Hippocampal formation (tissue), 2 donors: ENCODE results near the gene MRPL58.
A peak's percentile ranks its signal among the peaks of the same experiment; 100 is the strongest.
"Not testable (repeated sequence)": the region's sequence is repeated elsewhere in the genome, so short reads cannot be mapped to it uniquely, and the experiment has no call there.

ENCODE experiments used
- DNase-seq, 2 donors: peaks; one replicate each; lab custom pipeline; 2025; lab: John Stamatoyannopoulos, UW

MRPL58 gene

DNA sequence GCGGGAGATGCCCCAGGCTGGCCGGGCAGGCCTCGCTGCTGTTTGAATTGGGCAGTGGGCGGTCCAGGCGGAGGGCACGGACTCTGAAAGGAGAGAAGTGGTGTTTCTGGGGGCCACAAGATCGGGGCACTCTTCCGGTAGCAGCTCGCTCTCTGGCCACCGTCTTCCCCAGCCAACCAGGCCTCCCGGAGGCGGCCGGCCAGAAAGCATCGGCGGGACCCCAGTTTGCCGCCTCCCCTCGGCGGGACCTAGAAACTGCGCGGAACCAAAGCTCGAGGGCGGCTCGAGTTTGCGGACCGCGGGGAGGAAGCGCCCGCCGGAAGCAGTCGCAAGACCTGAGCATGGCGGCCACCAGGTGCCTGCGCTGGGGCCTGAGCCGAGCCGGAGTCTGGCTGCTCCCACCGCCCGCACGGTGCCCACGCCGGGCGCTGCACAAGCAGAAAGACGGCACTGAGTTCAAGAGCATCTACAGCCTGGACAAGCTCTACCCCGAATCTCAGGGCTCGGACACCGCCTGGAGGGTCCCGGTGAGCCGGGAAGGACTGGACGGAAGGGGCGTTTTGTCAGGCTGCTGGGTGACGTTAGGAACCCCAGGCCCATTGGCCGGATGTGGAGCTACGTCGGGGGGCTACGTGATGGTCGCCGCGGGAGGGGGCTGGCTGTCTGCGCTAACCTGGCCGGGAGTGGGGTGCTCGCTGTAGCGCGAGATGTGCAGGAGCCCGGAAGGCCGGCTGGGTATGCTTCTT lies at the start of gene MRPL58:
Gene MRPL58, plus strand, starts transcription at position 325 of the 746 bp plus-strand sequence. Its CDS starts 17 bp downstream, at position 342.
- peak; percentile 79 to 80 for DNase-seq

DNA sequence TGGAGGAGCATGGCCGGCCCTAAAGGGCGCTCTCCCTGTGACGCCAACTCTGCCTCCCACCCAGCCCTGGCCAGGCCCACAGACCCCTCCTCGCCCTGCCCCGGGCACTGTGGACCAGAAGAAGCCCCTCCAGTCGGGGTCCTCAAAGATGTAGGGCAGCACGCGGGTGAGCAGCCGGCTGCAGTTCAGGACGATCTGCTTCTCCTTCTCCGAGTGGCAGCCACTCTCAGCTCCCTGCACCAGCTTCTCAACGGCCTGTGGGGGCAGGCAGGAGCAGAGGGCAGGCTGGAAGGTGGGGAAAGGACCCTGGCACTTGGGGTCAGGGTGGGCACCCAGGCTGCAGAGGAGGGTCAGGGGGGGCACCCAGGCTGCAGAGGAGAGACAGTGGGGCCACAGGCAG lies 48.8 kb upstream of the MRPL58 start:
- DNase-seq = no peak

DNA sequence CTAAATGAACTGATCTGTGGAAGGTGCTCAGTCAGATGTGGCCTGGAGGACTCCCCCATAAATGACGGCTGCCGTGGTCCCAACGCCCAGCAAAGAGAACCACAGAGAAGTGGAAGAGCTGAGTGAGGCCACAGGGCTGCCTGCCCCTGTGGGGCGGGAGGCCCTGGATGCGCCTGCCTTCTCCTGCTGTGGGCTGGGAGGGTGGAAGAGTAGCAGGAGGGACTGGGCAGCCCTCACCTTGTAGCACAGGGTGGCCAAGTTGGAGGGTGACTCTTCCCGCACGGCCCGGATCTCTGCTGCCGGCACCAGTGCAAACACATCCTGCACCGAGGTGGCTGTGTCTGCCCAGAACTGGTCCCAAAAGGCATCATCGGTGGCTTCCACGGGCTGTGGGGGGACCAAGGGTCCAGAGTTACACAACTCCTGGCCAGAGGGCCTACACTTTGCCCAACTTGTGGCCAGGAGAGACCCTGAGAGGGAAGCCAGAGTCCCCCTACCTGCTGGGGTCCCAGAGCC lies 48.2 kb upstream of the MRPL58 start:
- no peak for DNase-seq

DNA sequence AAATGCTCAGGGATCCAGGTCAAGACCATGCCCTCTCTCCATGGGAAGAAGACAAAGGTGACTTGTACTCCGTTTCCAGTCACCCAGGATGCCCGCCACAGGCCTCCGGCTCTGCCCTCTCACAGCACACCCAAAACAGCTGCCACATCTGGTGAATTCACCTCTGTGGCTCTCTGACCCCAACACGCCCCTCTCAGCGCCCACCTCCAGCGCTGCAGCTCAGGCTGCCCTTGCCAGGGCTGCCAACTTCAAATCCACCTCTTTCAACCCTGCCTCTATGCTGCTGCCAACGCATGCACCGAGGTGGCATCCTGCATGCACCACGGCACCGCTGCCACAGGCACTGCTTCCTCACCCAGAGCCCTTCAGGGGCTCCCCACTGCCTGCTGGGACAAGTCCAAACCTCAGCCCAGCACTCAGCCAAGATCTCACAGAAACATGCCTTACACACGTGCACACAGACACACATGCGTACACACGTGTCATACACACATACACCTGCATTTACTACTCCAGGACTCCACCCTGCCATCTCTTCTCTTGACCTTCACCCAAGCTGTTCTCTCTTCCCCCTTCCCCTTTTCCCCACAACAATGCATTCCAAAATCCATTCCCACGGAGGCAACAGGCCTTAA lies 47.4 kb upstream of the MRPL58 start:
- no peak for DNase-seq

DNA sequence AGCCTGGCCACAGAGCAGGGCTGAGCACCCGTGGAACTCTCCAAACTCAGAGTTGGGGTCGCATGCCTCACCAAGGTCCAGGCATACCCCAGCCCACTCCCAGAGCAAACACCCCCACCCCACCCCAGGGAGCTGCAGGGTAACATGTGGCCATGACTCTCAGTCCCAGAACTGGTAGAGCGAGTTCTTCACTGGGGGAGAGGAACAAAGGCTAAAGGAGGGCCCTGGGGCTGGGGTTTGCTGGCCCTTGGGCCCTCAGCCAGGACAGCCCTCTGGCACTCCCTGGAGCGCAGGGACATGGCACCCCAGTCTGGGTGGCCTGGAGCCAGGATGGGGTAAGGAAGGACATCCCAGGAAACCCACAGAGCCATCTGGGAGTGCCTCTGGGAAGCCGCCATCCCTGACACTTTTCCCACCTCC lies 44.1 kb upstream of the MRPL58 start:
- no peak for DNase-seq

DNA sequence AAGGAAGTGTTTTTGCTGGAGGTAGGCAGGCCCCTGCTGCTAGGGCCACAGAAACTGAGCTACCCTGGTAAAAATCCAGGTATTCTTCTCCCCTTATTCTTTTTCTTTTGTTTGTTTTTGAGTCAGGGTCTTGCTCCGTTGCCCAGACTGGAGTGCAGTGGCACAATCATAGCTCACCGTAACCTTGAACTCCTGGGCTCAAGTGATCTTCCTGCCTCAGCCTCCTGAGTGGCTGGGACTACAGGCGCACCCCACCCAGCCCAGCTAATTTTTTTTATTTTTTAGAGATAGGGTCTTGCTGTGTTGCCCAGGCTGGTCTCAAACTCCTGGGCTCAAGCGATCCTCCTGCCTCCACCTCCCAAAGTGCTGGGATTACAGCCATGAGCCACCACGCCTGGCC lies 43.0 kb upstream of the MRPL58 start:
- DNase-seq = not testable (repeated sequence)

DNA sequence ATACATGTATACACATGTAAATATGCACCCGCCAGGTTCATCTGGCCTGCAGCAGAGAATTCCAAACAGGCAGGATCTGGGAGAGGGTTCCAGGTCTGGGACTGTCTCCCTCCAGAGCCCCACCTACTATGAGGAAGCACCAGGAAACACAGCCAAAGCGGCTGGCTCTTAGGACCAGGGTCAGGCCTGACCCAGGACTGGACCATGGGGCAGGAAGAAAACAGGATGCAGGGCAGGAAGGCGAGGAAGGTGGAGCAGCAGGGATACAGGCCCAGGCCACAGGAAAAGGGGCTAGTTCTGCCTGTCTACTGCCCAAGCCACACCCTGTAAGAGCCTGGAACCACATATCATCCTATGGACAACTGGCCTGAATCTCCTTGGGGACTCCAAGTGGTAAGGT lies 42.1 kb upstream of the MRPL58 start:
- no peak for DNase-seq

DNA sequence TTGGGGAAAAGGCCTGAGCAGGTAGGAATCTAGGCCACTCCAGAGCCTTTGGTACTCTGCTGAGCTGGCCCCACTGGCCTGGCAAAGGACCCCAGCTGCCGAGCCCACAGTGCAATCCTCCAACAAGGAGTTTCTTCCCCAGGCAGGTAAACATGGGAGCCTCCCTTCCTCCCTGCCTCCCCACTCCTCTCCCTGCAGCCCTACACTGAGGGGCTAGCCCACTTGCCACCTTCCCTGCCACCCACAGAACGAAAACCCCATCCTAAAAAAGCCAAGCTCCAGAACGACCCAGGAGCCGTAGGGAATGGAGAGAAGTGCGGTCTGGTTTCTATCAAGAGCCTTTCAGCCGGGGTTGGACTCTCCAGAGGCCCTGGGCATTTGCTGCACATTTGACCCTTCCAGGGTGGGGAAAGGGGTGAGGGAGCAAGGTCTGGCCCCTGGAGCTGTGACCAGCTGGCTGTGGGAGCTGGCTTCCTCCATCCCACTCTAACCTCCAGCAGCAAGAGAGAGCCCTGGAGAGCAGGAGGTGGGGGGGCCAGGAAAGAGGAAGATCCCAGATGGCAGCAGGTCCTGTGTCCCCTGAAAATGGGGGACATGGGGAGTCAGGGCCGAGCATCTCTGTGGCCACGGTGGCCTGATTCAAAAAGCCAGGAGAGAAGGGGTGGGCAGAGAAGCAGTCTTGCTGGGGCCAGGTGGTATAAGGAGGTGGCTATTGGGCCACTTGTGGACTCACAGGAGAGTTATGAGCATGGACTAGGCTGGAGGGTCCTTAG lies 41.2 kb upstream of the MRPL58 start:
- DNase-seq = no peak

DNA sequence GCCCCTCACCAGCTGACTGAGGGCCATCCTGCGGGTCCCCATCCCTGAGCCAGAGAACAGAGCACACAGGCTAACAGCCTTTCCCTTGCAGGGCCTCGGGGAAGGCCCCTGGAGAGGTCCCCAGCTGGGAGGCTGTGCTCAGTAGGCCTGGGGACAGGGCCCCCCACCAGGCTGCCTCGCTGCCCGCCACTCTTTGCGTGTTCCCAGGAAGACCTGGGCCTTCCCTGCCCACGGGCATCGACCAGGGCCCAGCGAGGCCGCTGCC lies 40.7 kb upstream of the MRPL58 start:
- DNase-seq = no peak

DNA sequence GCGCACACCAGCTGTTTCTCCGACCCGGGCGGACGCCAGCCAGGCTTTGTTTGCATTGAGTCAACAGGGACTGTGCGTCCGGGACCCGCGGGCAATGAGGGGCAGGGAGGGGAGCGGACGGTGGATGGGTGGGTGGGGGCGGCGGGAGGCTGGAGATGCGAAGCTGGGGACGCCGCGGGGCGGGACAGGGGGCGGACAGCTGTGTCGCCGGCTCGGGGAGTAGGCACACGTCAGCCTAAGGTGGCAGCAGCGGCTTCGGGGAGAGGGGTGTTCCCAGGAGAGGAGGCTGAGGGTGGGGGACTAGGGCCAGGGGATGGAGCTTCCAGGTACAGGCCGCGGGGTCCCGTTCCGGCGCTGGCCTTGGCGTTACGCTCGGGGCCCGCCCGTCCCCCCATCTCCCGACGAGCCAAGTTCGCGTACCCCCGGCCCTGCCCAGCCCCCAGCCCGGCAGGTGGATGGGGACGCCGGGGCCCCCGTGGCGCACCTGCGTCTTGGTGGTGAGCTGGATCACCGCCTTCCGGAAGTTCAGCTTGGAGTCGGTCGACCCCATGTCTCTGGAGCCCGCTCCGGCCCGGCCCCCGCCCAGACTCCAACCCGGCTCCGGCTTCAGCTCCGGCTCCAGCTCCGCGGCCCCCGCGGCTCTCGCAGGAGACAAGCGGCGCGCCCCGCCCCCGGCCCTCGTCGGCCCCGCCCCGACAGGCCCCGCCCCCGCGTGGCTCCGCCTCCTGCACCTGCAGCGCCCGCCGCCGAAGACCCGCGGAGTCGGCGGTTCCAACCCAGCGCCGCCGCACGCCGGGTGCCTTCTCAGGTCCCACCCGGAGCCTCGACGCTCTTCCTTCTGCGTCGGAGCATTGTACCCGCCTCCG lies 40.1 kb upstream of the MRPL58 start, which contains the start of gene HID1:
Gene HID1, minus strand, starts transcription at position 653 of the 866 bp plus-strand sequence. Its CDS starts 103 bp downstream, at position 550.
- peak; percentile 47 to 78 for DNase-seq

DNA sequence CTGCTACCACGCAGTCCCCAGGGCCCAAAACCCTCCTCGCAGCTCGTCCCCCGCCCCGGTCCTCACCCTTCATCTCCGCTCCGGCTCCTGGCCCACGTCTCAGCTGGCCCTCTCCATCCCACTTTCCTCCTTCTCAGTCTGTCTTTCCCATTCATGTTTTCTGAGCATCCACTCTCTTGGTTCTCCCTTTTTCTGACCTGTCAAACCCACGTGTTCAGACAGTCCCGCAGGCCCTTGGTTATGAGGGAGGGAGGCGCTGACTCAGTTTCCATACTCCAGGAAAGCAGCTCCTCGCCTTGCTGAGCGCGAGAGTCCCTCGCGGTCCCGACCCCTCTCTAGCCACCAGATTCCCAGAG lies 39.5 kb upstream of the MRPL58 start:
- DNase-seq = no peak

DNA sequence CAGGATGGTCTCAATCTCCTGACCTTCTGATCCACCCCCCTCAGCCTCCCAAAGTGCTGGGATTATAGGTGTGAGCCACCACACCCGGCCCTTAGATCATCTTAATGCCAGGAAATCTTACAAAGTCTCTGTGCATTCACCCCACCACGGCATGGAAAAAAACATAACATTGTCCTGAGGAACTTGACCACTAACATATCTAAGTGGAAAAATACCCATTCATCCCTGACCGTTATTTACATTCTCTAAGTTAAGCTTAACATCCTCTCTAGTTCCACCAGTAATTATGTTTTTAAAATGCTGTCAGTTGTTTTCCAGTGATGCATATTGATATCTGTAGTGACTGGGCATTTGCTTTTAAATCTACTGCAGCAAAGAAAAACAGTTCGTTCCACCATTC lies 36.5 kb upstream of the MRPL58 start:
- no peak for DNase-seq

DNA sequence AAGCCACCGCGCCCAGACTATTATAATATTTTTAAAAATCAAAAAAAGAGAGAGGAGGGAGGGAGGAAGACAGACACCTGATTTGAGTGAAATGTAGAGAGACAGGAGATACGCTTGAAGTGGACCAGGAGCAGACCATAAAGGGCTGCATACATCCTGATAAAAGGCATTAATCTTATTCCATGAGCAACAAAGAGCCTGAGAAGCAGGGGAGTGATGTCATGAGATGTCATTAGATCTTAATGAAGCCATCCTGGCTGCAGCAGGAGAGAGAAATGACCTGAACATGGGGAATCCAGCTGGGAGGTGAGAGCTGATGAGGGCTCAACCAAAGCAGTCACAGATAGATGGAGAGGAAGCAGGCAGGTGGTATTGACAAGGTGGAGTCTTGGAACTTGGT lies 34.7 kb upstream of the MRPL58 start:
- no peak for DNase-seq

DNA sequence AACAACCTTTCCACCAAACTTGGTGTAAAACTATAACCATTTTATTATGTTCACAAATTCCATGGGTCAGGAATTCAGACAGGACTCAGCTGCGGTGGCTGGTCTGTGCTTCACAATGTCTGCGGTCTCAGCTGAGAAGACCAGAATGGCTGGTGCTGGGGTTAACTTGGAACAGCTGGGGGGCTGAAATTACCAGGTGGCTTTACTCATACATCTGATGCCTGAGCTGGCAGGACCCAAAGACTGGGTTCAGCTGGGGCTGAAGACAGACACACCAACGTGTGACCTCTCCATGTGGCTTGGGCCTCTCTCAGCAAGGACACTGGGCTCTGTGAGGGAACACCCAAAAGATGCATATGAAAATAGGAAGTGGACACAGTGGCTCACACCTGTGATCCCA lies 34.2 kb upstream of the MRPL58 start:
- DNase-seq = no peak

DNA sequence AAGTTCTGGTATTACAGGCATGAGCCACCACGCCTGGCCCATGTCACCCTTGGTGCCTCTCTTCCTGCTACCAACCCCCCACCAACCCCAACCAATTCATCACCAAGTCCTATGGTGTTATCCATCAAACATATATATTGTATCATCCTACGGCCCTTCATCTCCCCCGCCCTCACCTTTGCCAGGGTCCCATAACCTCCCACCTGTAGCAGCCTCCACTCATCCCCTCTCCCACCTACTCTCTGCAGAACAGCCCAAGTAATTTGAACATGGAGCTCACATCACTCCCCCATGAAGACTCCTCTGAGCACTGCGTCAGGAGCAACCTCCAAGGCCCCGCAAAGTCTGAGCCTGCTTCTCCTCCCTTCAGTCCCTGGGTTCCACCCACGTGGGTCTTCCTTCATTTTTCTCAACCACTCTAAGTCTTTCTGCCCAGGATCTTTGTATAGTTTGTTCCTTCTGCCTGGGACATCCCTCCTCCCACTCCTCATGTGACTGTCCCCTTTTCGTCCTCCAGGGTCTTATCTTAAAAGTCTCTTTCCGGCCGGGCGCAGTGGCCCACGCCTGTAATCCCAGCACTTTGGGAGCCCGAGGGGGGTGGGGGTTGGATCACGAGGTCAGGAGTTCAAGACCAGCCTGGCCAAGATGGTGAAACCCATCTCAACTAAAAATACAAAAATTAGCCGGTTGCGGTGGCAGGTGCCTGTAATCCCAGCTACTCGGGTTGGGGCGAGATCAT lies 32.9 kb upstream of the MRPL58 start:
- no peak for DNase-seq

DNA sequence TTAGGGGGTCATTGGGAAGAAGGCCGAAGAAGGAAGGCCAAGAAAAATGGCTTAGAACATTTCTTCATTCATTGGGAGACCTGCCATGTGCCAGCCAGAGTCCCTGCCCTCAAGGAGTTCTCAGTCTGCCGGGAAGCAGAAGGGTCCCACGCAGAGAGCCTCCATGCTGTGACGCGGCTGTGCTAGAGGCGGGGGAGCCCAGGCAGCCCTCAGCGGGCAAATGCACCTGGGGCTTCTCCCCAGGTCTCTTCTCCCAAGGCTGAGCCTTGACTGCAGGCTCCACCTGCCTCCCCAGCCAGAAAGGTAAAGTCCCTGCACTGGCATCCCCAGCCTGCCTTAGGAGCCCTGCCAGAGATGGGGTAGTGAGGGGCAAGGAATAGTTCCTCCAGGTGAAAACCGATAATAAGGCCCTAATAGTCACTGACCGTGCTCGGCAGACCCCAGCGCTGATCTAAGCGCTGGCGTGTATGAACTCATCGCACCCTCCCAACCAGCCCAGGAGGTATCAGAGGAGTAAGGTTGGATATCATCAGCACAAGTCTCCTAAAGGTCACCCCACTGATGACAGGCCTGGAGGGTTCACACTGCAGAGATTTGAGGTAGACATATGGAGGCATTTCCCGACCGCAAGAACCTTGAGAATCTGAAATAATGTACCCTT lies 31.0 kb upstream of the MRPL58 start:
- no peak for DNase-seq

DNA sequence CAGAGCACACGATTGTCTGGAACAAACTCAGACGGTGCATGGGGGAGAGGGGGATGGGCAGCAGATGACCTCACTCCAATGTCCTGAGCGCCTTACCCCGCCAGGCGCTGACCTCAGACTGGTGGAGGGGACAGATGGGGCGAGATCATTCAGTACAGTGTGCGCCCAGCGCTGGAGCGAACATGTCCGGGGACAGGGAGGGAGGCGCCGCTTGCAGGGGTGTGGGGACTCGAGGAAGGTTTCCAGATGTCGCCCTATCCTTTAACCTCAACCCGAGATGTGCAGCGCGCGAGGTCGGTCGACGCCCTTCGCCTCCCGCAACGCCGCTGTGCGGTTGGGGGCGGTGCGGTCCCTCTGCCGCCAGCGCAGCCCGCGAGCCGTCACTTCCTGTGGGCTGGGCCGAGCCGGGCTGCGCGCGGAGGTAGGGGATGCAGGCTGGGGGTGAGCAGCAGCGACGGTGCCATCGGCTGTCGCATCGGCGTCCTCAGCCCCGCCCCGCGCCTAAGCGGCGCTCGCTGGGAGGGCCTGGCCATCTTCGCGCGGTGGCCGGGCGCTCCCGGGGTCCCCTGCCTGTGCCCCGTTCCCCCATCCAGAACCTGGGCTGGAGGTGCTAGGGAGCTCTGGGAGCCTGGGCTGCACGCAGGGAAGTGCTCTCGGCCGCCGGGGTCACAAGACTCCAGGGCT lies 30.3 kb upstream of the MRPL58 start:
- DNase-seq = peak; percentile 87 to 89

DNA sequence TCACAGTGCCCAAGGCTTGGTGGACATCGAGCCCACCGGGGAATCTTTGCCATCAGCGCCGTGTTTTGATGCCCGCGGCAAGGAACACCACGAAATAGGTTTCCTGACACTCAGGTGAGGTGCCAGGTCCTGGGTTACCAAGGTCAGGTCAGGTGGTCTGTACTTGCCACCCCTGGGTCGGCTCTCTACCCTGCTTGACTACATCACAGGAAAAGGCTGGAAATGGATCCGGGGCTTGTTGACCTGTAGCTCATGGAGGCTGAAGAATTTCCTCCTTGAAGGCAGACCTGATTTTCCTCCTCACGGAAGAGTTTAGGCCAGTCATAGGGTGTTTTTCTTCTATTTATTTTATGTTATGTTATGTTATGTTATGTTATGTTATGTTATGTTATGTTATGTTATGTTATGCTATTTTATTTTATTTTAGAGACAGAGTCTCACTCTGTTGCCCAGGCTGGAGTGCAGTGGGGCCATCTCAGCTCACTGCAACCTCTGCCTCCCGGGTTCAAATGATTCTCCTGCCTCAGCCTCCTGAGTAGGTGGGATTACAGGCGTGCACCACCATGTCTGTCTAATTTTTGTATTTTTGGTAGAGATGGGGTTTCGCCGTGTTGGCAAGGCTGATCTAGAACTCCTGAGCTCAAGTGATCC lies 29.7 kb upstream of the MRPL58 start:
- peak; percentile 26 to 57 for DNase-seq

DNA sequence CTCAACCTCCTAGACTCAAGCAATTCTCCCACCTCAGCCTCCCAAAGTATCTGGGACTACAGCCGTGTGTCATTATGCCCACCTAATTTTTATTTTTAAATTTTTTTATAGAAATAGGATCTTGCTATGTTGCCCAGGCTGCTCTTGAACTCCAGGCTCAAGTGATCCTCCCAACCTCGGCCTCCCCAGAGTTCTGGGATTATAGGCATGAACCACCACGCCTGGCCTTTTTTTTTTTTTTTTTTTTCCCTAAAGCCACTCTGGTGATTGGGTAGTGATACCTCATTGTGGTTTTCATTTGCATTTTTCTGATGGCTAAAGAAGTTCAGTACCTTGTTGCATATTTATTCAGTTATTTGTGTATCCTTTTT lies 26.3 kb upstream of the MRPL58 start:
- no peak for DNase-seq
